IMR-90 (cell line): ENCODE measurements around the gene PDLIM5. TPM values are rescaled to one million over a fixed set of nuclear protein-coding genes. Genes with fewer than 3 reads are reported as not detected.

Source experiments
- ATAC-seq: fragments of 200-7000 bp; cut with Tn5 transposase; 2 replicates; pipeline ENCODE4 v1.9.1; 2020; ENCODE audit warnings: low read depth, mild to moderate bottlenecking, moderate library complexity
- BruUV-seq: library from RNA; stranded (reverse); fragments of 400-500 nt; replicated peaks from 2 replicates; lab custom pipeline; 2021; lab: Mats Ljungman, UMichigan
- CTCF ChIA-PET: fragments of 300-600 bp; formaldehyde crosslinking; extraction: SDS; loops from one replicate; lab custom pipeline; 2021; ENCODE audit warnings: antibody characterized with exemption; lab: Yijun Ruan, JAX
- POLR2A ChIA-PET: fragments of 300-600 bp; sonication (Branson Sonifier 250); formaldehyde crosslinking; loops from one replicate; lab custom pipeline; 2022; ENCODE audit warnings: antibody characterized with exemption; ENCODE audit not compliant: unreplicated experiment; lab: Charles Lee
- DNase-seq: peaks from one replicate; pipeline ENCODE4 v3.0.0; 2013
- H2AFZ ChIP-seq: replicated peaks from 2 replicates; pipeline ENCODE3; 2013; ENCODE audit warnings: low read length, mild to moderate bottlenecking; ENCODE audit not compliant: poor library complexity
- H2AK5ac ChIP-seq: 2 replicates; pipeline ENCODE4 v1.6.1; 2013; ENCODE audit warnings: low read depth, low read length, inconsistent platforms
- H2AK9ac ChIP-seq: replicated peaks from 2 replicates; pipeline ENCODE3; 2013; ENCODE audit warnings: mild to moderate bottlenecking, low read depth, low read length, moderate library complexity; ENCODE audit not compliant: poor library complexity
- H2BK120ac ChIP-seq: 2 replicates; pipeline ENCODE4 v1.6.1; 2013; ENCODE audit warnings: low read depth, low read length, inconsistent platforms
- H2BK15ac ChIP-seq: 3 replicates; pipeline ENCODE4 v1.6.1; 2013; ENCODE audit warnings: low read depth, low read length, inconsistent platforms
- H2BK20ac ChIP-seq: 2 replicates; pipeline ENCODE4 v1.6.1; 2013; ENCODE audit warnings: low read depth, mild to moderate bottlenecking, inconsistent platforms, low read length, moderate library complexity
- H2BK5ac ChIP-seq: 2 replicates; pipeline ENCODE4 v1.6.1; 2013; ENCODE audit warnings: mild to moderate bottlenecking, low read depth, low read length, inconsistent platforms; ENCODE audit not compliant: poor library complexity, severe bottlenecking
- H3K14ac ChIP-seq: replicated peaks from 2 replicates; pipeline ENCODE4 v1.6.1; 2013; ENCODE audit warnings: low read depth, low read length, inconsistent platforms
- H3K18ac ChIP-seq: 2 replicates; pipeline ENCODE4 v1.6.1; 2013; ENCODE audit warnings: low read depth, low read length, control low read depth
- H3K23ac ChIP-seq: 2 replicates; pipeline ENCODE4 v1.6.1; 2013; ENCODE audit warnings: low read depth, low read length, inconsistent platforms
- H3K27ac ChIP-seq: 2 replicates; pipeline ENCODE4 v1.5.1; 2013; ENCODE audit warnings: mild to moderate bottlenecking, control low read depth, low read length; ENCODE audit not compliant: insufficient read depth
- H3K27me3 ChIP-seq: 2 replicates; pipeline ENCODE4 v1.6.1; 2013; ENCODE audit warnings: low read length; ENCODE audit not compliant: control insufficient read depth, insufficient read depth
- H3K36me3 ChIP-seq: 2 replicates; pipeline ENCODE4 v1.6.1; 2013; ENCODE audit warnings: low read length, mixed read lengths; ENCODE audit not compliant: control insufficient read depth, insufficient read depth
- H3K4ac ChIP-seq: 2 replicates; pipeline ENCODE4 v1.6.1; 2013; ENCODE audit warnings: low read depth, low read length, inconsistent platforms
- H3K4me1 ChIP-seq: 2 replicates; pipeline ENCODE4 v1.6.1; 2013; ENCODE audit warnings: low read length, mixed read lengths; ENCODE audit not compliant: control insufficient read depth, insufficient read depth
- H3K4me2 ChIP-seq: 2 replicates; pipeline ENCODE4 v1.6.1; 2013; ENCODE audit warnings: low read depth, mild to moderate bottlenecking, control low read depth, low read length, moderate library complexity
- H3K4me3 ChIP-seq: 2 replicates; pipeline ENCODE4 v1.5.1; 2013; ENCODE audit warnings: low read depth, mild to moderate bottlenecking, control low read depth, low read length, moderate library complexity; ENCODE audit not compliant: insufficient read depth
- H3K56ac ChIP-seq: 2 replicates; pipeline ENCODE4 v1.6.1; 2013; ENCODE audit warnings: low read length, inconsistent platforms; ENCODE audit not compliant: insufficient read depth; ENCODE audit errors: extremely low read depth
- H3K79me1 ChIP-seq, 2 experiments: 2 replicates each; pipeline ENCODE4 v1.6.1; 2013; ENCODE audit warnings: low read length in 2 of 2, inconsistent platforms in 1 of 2, low read depth in 1 of 2
- H3K9ac ChIP-seq: 2 replicates; pipeline ENCODE4 v1.6.1; 2013; ENCODE audit warnings: low read depth, low read length, control low read depth
- H3K9me1 ChIP-seq: 2 replicates; pipeline ENCODE4 v1.6.1; 2013; ENCODE audit warnings: low read length, inconsistent platforms; ENCODE audit not compliant: insufficient read depth
- H3K9me3 ChIP-seq: 2 replicates; pipeline ENCODE4 v1.6.1; 2013; ENCODE audit warnings: low read length; ENCODE audit not compliant: control insufficient read depth, insufficient read depth
- H4K20me1 ChIP-seq: 2 replicates; pipeline ENCODE4 v1.6.1; 2013; ENCODE audit warnings: low read length, inconsistent platforms; ENCODE audit not compliant: insufficient read depth
- H4K5ac ChIP-seq: 2 replicates; pipeline ENCODE4 v1.6.1; 2013; ENCODE audit warnings: mild to moderate bottlenecking, low read depth, low read length, control low read depth
- H4K8ac ChIP-seq, 2 experiments: 2 replicates each; pipeline ENCODE4 v1.6.1; 2013; ENCODE audit warnings: low read depth in 2 of 2, low read length in 2 of 2, control low read depth in 1 of 2, inconsistent platforms in 1 of 2
- H4K91ac ChIP-seq: 2 replicates; pipeline ENCODE4 v1.6.1; 2013; ENCODE audit warnings: low read depth, low read length, inconsistent platforms; ENCODE audit not compliant: insufficient read depth
- BHLHE40 ChIP-seq: fragments of 150-350 bp; IDR thresholded peaks from 2 replicates; pipeline ENCODE4 v1.6.1; 2016; ENCODE audit warnings: mild to moderate bottlenecking, low read depth, low read length
- CEBPB ChIP-seq: IDR thresholded peaks from 2 replicates; pipeline ENCODE4 v1.6.1; 2012; ENCODE audit warnings: low read depth, low read length, improper control_type of control experiment
- CHD1 ChIP-seq: IDR thresholded peaks from 2 replicates; pipeline ENCODE4 v1.6.1; 2012; ENCODE audit warnings: low read depth, low read length, improper control_type of control experiment
- FOS ChIP-seq: fragments of 150-350 bp; IDR thresholded peaks from 2 replicates; pipeline ENCODE4 v1.6.1; 2016; ENCODE audit warnings: low read depth, low read length
- MAZ ChIP-seq: IDR thresholded peaks from 2 replicates; pipeline ENCODE4 v1.6.1; 2012; ENCODE audit warnings: low read depth, mild to moderate bottlenecking, low read length, improper control_type of control experiment, moderate library complexity, borderline replicate concordance
- POLR2A ChIP-seq: IDR thresholded peaks from 2 replicates; pipeline ENCODE4 v1.6.1; 2012; ENCODE audit warnings: mild to moderate bottlenecking, low read depth, low read length
- RAD21 ChIP-seq: IDR thresholded peaks from 2 replicates; pipeline ENCODE4 v1.6.1; 2012; ENCODE audit warnings: low read length, improper control_type of control experiment
- USF2 ChIP-seq: fragments of 150-350 bp; IDR thresholded peaks from 2 replicates; pipeline ENCODE4 v1.6.1; 2017; ENCODE audit warnings: mild to moderate bottlenecking, antibody characterized with exemption, low read length, low read depth
- WGBS, 2 experiments: methylation state at CpG; one replicate each; pipeline versions ENCODE4 v1.1.5 to v1.1.7; 2013; ENCODE audit warnings: missing lambda C conversion rate in 2 of 2; ENCODE audit not compliant: insufficient read length in 1 of 2; ENCODE audit errors: extremely low coverage in 2 of 2; 5-methylcytosine and 5-hydroxymethylcytosine counted together
- dilution Hi-C: fragments of 300-500 bp; cut with HindIII; formaldehyde crosslinking; loops from one replicate; pipeline ENCODE4 v1.14.3; 2018; ENCODE audit warnings: low sequenced_read_pairs; ENCODE audit not compliant: unreplicated experiment
- in situ Hi-C: fragments of 300-500 bp; cut with MboI; formaldehyde crosslinking; loops from 3 replicates; pipeline ENCODE4 v1.14.3; 2019; ENCODE audit warnings: low sequenced_read_pairs, inconsistent platforms, mixed read lengths
- intact Hi-C: fragments of 100-400 bp; cut with micrococcal nuclease; formaldehyde crosslinking; loops from 2 replicates; pipeline ENCODE4 v1.10.0; 2022
- polyA plus RNA-seq, 3 experiments: library from polyadenylated mRNA; depleted of rRNA; stranded (reverse); fragments of >200 nt; gene quantifications; 2 replicates each; pipeline ENCODE4 v1.2.3, GENCODE V29; 2012; ENCODE audit warnings: low replicate concordance in 1 of 3
- total RNA-seq: library from RNA; depleted of rRNA; stranded (reverse); fragments of >200 nt; gene quantifications from 2 replicates; pipeline ENCODE4 v1.2.3, GENCODE V29; 2012

Gene PDLIM5
- total and polyA plus RNA-seq, 2 of the 4 experiments (the other 2 are of a cell fraction) = 96.5 to 188 TPM

- no peaks in the 10 kb centered on the region; the same call in 1 of the 2 replicates for H3K4me1 ChIP-seq
- H2AK9ac ChIP-seq = no peak overlapping the region
- no peak overlapping the region for H2BK20ac ChIP-seq
- H4K8ac ChIP-seq = 0 out of 4 replicates have a peak overlapping the region, but pooled peaks of 1 of the 2 experiments have one; percentile 46
- H3K27ac ChIP-seq = no peak overlapping the region
- DNase-seq = no peak
- no TSS peak for BruUV-seq
- no peaks in the 10 kb centered on the region for H3K9me3 ChIP-seq
- no peaks in the 10 kb centered on the region; the same call in 1 of the 2 replicates for H4K20me1 ChIP-seq
- no peak overlapping the region for H2BK15ac ChIP-seq
- no peak overlapping the region for H3K4ac ChIP-seq
- peaks cover 8% of the 10 kb centered on the region for H3K9me1 ChIP-seq
- peaks cover 24 to 60% of the 10 kb centered on the region in 2 experiments for H3K79me1 ChIP-seq
- no peak overlapping the region for H3K9ac ChIP-seq
- no peak overlapping the region for H3K56ac ChIP-seq
- no peak overlapping the region for H4K5ac ChIP-seq
- intact Hi-C loops = no loop called here
- H3K27me3 ChIP-seq = no peaks in the 10 kb centered on the region
- H3K23ac ChIP-seq = no peak overlapping the region
- 0 out of 2 replicates have a peak, but pooled peaks cover 2% of the 10 kb centered on the region for H3K36me3 ChIP-seq
- H3K4me2 ChIP-seq = no peak overlapping the region
- no peak overlapping the region for H2BK120ac ChIP-seq
- no peak for ATAC-seq
- ChIA-PET POLR2A (no interaction called here), CTCF (no interaction called here)
- in situ Hi-C loops = no loop called here
- dilution Hi-C loops = no loop called here
- no peak overlapping the region for H3K14ac ChIP-seq
- no peak overlapping the region for H2AK5ac ChIP-seq
- H4K91ac ChIP-seq = no peak overlapping the region
- no peak for TF ChIP-seq CHD1
- TF ChIP-seq RAD21 = no peak
- no peak for TF ChIP-seq FOS
- TF ChIP-seq POLR2A = no peak
- TF ChIP-seq BHLHE40 = no peak
- no peak for TF ChIP-seq USF2
- no peak for TF ChIP-seq CEBPB
- TF ChIP-seq MAZ = no peak
- no peak overlapping the region for H3K18ac ChIP-seq
- H2AFZ ChIP-seq = no peak overlapping the region
- no peak overlapping the region for H3K4me3 ChIP-seq
- WGBS, 2 experiments = no CpG with 5 or more reads among the region's 1 CpG
- H2BK5ac ChIP-seq = peak overlapping the region; percentile 15
Measured at GRCh38 chr4:94498502-94498901, 46.8 kb downstream of the PDLIM5 start.
